Prostate gland (tissue), 2 donors: ENCODE data around the gene LDLRAD4.

Experiments used
- POLR2A ChIP-seq: fragments of 450-650 bp; IDR thresholded peaks from one replicate; pipeline ENCODE4 v1.6.1; 2016; ENCODE audit warnings: antibody characterized with exemption, mild to moderate bottlenecking
- TF ChIP-seq, protein P1 (sequence below), 4 experiments: fragments of 200-600 bp in 2 of 4; fragments of 450-650 bp in 2 of 4; sonication (generic) in 2 of 4; IDR thresholded peaks; 1 replicate in 3 of 4; 2 replicates in 1 of 4; pipeline ENCODE4 v1.5.1; 2016 to 2019; ENCODE audit warnings: antibody characterized with exemption in 4 of 4, mild to moderate bottlenecking in 2 of 4, moderate library complexity in 2 of 4

- TF ChIP-seq POLR2A: no peak
- TF ChIP-seq, protein P1, sequence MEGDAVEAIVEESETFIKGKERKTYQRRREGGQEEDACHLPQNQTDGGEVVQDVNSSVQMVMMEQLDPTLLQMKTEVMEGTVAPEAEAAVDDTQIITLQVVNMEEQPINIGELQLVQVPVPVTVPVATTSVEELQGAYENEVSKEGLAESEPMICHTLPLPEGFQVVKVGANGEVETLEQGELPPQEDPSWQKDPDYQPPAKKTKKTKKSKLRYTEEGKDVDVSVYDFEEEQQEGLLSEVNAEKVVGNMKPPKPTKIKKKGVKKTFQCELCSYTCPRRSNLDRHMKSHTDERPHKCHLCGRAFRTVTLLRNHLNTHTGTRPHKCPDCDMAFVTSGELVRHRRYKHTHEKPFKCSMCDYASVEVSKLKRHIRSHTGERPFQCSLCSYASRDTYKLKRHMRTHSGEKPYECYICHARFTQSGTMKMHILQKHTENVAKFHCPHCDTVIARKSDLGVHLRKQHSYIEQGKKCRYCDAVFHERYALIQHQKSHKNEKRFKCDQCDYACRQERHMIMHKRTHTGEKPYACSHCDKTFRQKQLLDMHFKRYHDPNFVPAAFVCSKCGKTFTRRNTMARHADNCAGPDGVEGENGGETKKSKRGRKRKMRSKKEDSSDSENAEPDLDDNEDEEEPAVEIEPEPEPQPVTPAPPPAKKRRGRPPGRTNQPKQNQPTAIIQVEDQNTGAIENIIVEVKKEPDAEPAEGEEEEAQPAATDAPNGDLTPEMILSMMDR (IDR thresholded peaks at IDR 0.05): no peak
Measured at GRCh38 chr18:13598591-13598990, 380.0 kb downstream of the LDLRAD4 start.
